Measurements from ENCODE around the gene CLMN.

DNA sequence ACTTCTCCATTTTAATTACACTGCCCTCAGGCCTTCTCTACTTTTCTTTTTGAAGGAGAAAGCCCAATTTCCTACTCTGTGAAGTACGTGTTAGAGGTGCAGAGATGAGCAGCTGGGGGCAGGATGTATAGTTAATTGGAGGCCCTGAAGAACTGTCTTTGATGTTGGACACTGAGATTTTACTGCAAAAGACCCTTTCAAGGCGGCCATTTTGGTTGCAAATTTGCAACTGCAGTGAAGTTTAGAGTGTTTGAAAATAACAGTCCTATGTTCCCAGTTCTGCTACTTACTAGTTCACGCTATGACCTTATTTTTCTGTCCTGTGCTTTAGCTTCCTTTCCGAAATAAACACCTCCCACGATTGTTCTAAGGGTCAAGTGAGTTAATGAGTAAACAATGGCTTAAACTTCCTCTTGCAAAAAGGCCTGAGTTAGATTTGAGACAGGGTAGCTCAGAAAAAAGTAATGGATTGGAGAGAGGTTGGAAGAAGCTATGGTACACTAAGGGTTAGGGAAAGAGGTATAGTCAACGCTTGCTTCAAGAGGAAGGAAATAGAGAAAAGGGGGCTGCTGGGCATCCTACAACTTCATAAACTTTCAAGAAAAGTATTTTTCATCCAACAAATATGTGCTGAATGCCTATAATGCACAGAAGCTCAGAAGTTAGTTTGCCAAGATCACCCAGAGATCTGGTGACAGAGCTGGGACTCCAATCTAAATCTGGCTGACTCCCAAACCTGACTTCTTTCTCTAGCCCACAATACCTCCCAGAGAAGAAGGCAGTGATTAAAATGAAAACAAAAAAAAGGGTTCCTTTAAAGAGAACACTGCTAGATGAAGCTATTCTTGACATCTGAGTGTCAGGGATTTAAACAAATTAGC lies 135.9 kb downstream of the CLMN start:
- TF ChIP-seq POLR2AphosphoS5 (IDR thresholded peaks at IDR 0.05) (no peak), POLR2A (IDR thresholded peaks at IDR 0.05) (no peak)
- TF ChIP-seq, protein P1, sequence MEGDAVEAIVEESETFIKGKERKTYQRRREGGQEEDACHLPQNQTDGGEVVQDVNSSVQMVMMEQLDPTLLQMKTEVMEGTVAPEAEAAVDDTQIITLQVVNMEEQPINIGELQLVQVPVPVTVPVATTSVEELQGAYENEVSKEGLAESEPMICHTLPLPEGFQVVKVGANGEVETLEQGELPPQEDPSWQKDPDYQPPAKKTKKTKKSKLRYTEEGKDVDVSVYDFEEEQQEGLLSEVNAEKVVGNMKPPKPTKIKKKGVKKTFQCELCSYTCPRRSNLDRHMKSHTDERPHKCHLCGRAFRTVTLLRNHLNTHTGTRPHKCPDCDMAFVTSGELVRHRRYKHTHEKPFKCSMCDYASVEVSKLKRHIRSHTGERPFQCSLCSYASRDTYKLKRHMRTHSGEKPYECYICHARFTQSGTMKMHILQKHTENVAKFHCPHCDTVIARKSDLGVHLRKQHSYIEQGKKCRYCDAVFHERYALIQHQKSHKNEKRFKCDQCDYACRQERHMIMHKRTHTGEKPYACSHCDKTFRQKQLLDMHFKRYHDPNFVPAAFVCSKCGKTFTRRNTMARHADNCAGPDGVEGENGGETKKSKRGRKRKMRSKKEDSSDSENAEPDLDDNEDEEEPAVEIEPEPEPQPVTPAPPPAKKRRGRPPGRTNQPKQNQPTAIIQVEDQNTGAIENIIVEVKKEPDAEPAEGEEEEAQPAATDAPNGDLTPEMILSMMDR (IDR thresholded peaks at IDR 0.05), result no peak

Measured in prostate gland (tissue), 2 donors.